Endothelial cell of hepatic sinusoid (primary cell): Measurements from ENCODE around the gene DDX47.

Source experiments
- in situ Hi-C: cut with HindIII; loops from 2 replicates; pipeline ENCODE4 v1.10.0; 2017; ENCODE audit warnings: low sequenced_read_pairs

DDX47 gene

GRCh38 chr12:12813120-12814101, at the start of gene DDX47:
DDX47 (plus strand) TSS chr12:12813346; CDS start chr12:12813368, 22 bp downstream.
- in situ Hi-C loops: no loop called here

DNA sequence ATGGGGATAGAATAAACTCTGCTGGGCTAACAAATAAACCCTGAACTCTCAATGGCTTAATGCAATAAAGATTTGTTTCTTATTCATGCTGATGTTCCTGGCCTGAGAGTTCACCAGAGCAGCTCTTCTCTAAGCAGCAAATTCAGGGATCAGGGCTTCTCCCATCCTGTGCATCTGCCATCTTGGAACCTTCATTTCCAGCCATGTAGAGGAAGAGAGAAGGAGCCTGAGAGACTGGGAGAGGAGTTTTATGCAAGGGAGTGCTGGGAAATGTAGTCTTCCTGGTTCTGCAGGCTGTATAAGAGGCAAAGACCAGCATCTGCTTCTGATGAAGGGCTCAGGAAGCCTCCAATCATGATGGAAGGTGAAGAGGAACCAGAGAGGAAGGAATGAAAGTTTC, 48.3 kb upstream of the DDX47 start:
- in situ Hi-C loops: no loop called here

GRCh38 chr12:12770262-12770661, 42.9 kb upstream of the DDX47 start:
- in situ Hi-C loops: no loop called here

- in situ Hi-C loops: no loop called here
These were observed 38.4 kb upstream of the DDX47 start for GRCh38 chr12:12774791-12775190.

GRCh38 chr12:12776261-12776660, 36.9 kb upstream of the DDX47 start:
- in situ Hi-C loops: no loop called here

GRCh38 chr12:12777092-12777491, 36.1 kb upstream of the DDX47 start:
- in situ Hi-C loops: no loop called here

DNA sequence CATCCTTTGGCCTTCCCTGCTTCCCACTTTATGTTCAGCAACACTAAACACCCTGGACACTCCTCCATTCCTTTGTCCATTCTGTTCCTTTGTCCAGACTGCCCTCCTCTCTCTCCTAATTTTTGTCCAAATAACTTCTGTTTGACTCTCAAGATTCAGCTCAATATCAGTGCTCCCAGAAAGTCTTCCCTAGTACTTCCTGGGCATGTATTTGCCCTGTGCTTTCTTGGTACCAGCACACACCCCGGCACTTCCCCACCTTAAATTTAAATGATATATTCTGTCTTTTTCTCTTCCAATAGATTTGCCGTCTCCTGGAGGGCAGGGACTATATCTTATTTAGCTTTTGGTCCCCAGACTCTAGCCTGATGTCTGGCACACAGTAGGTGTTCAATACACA, 34.1 kb upstream of the DDX47 start:
- in situ Hi-C loops: no loop called here

DNA sequence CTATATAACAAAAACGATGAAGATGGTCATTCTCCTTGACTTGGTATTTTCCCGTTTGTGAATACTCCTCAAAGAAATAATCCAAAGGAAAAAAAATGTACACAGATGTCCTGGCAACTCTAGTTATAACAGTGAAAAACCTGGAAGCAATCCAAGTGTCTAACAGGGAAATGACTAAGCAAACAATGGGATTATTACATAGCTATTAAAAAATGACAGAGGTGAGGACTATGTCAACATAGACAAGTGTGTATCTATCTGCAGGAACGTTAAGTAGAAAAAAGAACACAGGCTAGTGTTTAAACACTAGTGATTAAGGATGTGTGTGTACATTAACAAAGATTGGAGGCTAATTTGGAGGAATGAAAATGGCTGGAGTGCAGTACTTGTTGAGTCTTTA, 33.6 kb upstream of the DDX47 start:
- in situ Hi-C loops: no loop called here

DNA sequence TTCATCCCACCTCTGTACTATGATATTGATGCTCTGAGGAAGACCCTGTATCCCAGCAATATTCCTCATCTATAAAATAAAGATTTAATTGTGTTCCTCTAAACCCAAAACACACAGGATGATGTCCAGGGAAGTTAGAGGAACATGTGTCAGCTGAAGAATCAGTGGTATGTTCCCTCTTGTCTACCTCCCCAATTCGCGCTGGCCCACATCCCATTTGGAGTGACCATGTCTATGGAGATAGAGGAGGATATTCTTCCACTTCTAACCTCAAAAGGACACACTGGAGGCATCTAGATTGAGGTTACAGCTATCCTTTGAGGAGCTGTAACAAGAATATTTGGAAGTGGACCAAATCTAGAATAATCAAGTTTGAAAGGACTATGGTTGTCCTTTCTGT, 29.0 kb upstream of the DDX47 start:
- in situ Hi-C loops: no loop called here

DNA sequence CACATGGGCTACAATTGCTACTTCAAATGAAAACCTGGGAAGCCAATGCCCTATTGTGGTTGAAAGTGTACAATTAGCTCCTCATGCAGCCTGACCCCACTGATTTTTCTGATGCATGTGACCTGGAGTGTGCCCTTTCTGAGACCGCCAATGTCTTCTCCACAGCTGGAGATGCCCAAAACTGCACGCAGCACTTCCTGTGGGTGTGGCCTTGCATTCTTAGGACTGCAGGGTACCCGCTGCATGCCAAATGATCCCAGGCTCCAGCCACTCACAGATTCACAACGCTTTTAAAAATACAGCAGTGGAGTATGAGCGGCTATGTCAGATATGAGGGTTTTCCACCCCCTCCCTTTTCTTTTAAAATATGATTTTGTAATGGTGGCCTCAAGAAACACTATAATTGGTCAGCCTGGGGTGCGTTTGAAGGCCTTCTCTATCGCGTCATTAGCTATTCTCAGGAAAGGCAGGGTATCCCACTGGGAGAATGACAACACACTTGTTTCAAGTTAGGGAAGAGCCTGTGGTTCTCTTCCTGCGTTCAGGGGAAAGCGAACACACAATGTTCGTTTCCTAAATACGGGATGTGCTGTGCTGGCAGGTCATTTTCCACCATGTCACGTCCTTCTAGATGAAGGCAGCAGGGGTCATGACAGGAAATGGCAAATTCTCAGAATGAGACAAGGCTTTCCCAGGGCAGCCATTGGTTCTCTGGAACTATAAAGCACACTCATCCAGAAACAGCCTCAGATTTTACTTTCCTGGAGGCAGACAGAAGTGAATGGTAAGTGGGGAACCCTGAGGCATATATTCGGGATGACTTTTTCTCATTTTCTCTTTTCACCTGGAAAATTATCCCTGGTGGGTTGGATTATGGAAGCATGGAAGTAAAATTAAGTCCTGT, 28.0 kb upstream of the DDX47 start, which contains the start of gene APOLD1:
Gene APOLD1 (plus strand): TSS at position 749 of the 904 bp plus-strand sequence. CDS start 33 bp downstream, at position 782.
- in situ Hi-C loops: loop anchor here (5.0 kb wide), 1 partner anchor 52 kb away; no protein-coding TSS in a partner anchor

DNA sequence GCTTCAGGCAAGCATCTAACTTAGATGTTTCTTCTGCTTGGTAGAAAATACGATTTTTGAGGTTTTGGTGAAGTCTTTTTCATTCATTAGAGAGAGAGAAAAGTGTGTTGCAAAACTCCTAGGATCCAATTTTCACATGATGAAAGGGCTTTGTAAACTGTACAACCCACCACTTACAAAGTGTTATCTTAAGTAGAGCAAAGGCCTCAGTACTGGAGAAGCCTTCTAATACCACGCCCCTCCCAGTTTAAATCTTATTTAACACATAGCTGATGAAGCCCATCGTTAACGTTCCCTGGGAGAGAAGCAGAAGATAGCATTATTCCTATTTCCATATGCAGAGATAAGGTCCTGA, 26.8 kb upstream of the DDX47 start:
- in situ Hi-C loops: loop anchor here (5.0 kb wide), 1 partner anchor 51 kb away; no protein-coding TSS in a partner anchor

DNA sequence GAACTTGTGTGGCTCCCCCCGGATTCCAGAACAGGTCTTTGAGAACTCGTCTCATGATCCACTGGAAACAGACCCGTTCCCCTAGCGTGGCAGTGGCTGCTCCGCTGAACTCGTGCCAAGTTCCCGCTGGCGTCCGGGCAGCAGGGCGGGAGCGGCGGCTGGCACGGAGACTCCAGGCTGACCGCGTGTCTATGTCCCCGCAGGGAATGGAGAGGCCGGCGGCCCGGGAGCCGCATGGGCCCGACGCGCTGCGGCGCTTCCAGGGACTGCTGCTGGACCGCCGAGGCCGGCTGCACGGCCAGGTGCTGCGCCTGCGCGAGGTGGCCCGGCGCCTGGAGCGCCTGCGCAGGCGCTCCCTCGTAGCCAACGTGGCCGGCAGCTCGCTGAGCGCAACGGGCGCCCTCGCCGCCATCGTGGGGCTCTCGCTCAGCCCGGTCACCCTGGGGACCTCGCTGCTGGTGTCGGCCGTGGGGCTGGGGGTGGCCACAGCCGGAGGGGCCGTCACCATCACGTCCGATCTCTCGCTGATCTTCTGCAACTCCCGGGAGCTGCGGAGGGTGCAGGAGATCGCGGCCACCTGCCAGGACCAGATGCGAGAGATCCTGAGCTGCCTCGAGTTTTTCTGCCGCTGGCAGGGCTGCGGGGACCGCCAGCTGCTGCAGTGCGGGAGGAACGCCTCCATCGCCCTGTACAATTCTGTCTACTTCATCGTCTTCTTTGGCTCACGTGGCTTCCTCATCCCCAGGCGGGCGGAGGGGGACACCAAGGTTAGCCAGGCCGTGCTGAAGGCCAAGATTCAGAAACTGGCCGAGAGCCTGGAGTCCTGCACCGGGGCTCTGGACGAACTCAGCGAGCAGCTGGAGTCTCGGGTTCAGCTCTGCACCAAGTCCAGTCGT, 26.2 kb upstream of the DDX47 start:
- in situ Hi-C loops: loop anchor here (5.0 kb wide), 1 partner anchor 50 kb away; no protein-coding TSS in a partner anchor

DNA sequence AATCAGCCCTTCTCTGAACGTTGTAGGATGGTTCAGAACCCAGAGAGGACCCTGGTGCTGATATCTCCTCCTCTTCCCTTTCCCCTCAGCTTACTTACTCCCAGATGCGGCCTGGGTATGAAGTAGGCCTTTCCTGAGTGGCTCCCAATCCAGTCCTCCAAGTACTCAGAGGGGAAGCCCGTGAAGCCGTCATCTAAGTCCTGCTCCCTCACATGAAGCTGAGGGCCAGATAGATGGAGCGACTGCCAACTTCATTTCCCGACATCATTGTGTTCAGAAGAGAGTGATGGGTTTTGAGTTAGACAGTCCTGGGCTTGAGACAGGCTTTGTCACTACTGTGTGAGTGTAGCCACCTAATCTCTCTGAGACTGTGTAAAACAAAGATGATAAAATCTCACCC, 25.0 kb upstream of the DDX47 start:
- in situ Hi-C loops: loop anchor here (5.0 kb wide), 1 partner anchor 49 kb away; no protein-coding TSS in a partner anchor

GRCh38 chr12:12788675-12789368, 24.3 kb upstream of the DDX47 start:
- in situ Hi-C loops: loop anchor here (5.0 kb wide), 1 partner anchor 48 kb away; no protein-coding TSS in a partner anchor

- in situ Hi-C loops: no loop called here
These were observed 22.2 kb upstream of the DDX47 start for GRCh38 chr12:12790956-12791355.

GRCh38 chr12:12791756-12792369, 21.3 kb upstream of the DDX47 start:
- in situ Hi-C loops: no loop called here

GRCh38 chr12:12792421-12792820, 20.7 kb upstream of the DDX47 start:
- in situ Hi-C loops: no loop called here

DNA sequence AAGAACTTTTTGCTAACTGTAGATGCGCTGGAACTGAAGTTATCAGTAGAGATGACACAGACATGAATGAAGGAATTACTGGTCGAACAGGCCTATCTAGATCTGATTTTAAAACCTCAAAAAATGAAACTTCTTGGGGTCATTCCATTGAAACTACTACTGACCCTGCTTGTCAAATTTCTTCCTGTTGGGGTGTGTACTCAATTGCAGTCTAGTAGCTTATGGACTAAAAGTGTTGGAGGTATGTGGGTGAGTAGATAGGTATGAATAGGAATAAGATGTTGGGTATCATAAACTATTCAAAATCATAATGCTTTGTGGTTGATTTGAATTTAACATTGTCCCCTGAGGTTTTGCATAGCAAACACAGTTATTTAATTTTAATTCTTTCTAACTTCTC, 18.5 kb upstream of the DDX47 start:
- in situ Hi-C loops: no loop called here

DNA sequence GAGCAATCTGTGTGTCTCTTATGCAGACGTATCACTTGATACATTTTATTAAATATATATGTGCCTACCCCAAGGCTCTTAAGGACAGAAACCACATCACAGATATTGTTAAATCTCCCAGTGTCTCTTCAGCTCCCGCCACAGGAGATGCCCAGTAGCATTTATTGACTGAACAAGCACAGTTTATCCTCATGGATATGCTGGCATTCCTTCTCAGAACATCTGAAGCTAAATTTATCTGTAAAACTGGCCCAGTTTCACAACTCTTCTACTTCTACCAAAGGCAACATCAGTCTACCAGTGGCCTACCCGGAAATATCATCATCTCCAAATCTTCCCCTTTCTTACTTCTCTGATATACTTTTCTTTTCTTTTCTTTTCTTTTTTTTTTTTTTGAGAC, 17.0 kb upstream of the DDX47 start:
- in situ Hi-C loops: no loop called here
